Activated CD4-positive, alpha-beta T cell treated with anti-CD3 and anti-CD28 coated beads, Interleukin-2, Interleukin-4, amounts not matched to agents 100 ng/mL and 50 ng/mL, durations not matched to agents 16 hours and 8 hours (primary cell): ENCODE data around the gene BIRC3.
"Not testable (repeated sequence)": the region's sequence is repeated elsewhere in the genome, so short reads cannot be mapped to it uniquely, and the experiment has no call there.

Experiments
- DNase-seq: peaks from one replicate; pipeline ENCODE4 v3.0.0-alpha.2; 2020; ENCODE audit warnings: low spot score

Gene BIRC3

GRCh38 chr11:102325088-102325487 lies 7.8 kb downstream of the BIRC3 start:
- DNase-seq = no peak

GRCh38 chr11:102328748-102329147 lies 11.5 kb downstream of the BIRC3 start:
- no peak for DNase-seq

- no peak for DNase-seq
Measured at GRCh38 chr11:102330231-102330630, 12.9 kb downstream of the BIRC3 start.

GRCh38 chr11:102331341-102331740 lies 14.1 kb downstream of the BIRC3 start:
- no peak for DNase-seq

- DNase-seq = no peak
Measured at GRCh38 chr11:102332611-102332994, 15.3 kb downstream of the BIRC3 start.

GRCh38 chr11:102338479-102339010 lies 21.3 kb downstream of the BIRC3 start:
- no peak for DNase-seq

- DNase-seq = not testable (repeated sequence)
Measured at GRCh38 chr11:102341311-102341710, 24.0 kb downstream of the BIRC3 start.

GRCh38 chr11:102341844-102342318 lies 24.6 kb downstream of the BIRC3 start:
- peak; percentile 79 for DNase-seq

- DNase-seq = no peak
Measured at GRCh38 chr11:102343809-102344208, 26.5 kb downstream of the BIRC3 start.

GRCh38 chr11:102345904-102346303 lies 28.6 kb downstream of the BIRC3 start:
- DNase-seq = peak; percentile 28

- no peak for DNase-seq
Measured at GRCh38 chr11:102346456-102346747, 29.1 kb downstream of the BIRC3 start.

- DNase-seq = peak; percentile 94
Measured at GRCh38 chr11:102346748-102347461, 29.6 kb downstream of the BIRC3 start, which contains the start of gene BIRC2. Gene BIRC2, plus strand, starts transcription at chr11:102347214. Its CDS starts 2,641 bp downstream, at chr11:102349855.

- peak; percentile 30 for DNase-seq
Measured at GRCh38 chr11:102347462-102348370, 30.4 kb downstream of the BIRC3 start.

GRCh38 chr11:102357116-102357515 lies 39.8 kb downstream of the BIRC3 start:
- no peak for DNase-seq

GRCh38 chr11:102359372-102359771 lies 42.1 kb downstream of the BIRC3 start:
- no peak for DNase-seq

- DNase-seq = no peak
Measured at GRCh38 chr11:102360681-102361080, 43.4 kb downstream of the BIRC3 start.

GRCh38 chr11:102361086-102362031 lies 44.1 kb downstream of the BIRC3 start:
- DNase-seq = no peak

- no peak for DNase-seq
Measured at GRCh38 chr11:102364991-102365390, 47.7 kb downstream of the BIRC3 start.

GRCh38 chr11:102367364-102367763 lies 50.1 kb downstream of the BIRC3 start:
- DNase-seq = no peak

- DNase-seq = peak; percentile 64
Measured at GRCh38 chr11:102368472-102368871, 51.2 kb downstream of the BIRC3 start.

GRCh38 chr11:102374633-102375424 lies 57.5 kb downstream of the BIRC3 start:
- not testable (repeated sequence) for DNase-seq
